GM12892 (cell line): Measurements from ENCODE around the gene TTBK2.

Source experiments
- POLR2A ChIP-seq: IDR thresholded peaks from 2 replicates; pipeline ENCODE4 v1.6.1; 2011; ENCODE audit warnings: low read depth, low read length, control low read depth
- POLR2AphosphoS5 ChIP-seq: IDR thresholded peaks from 2 replicates; pipeline ENCODE4 v1.6.1; 2011; ENCODE audit warnings: low read depth, low read length, control low read depth
- TAF1 ChIP-seq: IDR thresholded peaks from 2 replicates; pipeline ENCODE4 v1.6.1; 2011; ENCODE audit warnings: low read depth, mild to moderate bottlenecking, control low read depth, low read length, borderline replicate concordance

DNA sequence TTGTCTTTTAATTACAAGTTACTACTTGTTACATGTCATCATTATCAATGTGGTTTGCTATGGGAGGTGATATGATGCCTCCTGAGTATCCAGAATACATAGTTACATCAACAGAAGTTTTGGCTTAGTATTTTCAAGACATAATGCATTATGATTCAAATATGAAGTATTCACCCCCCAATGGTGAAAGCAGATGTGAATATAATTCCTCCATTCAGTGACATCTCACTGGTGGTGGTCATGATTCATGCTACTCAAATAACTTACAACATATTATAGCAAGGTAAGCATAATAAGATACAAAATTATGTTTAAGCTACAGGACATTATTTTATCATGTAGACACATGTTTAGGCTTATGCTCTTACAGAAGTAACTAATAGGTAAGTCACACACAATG, 34.9 kb upstream of the TTBK2 start:
- TF ChIP-seq POLR2AphosphoS5 (no peak), POLR2A (no peak), TAF1 (no peak)
